HG03457 (cell line): ENCODE data around the gene AP4B1.
"Not testable (repeated sequence)": the region's sequence is repeated elsewhere in the genome, so short reads cannot be mapped to it uniquely, and the experiment has no call there.

Experiments used
- ATAC-seq: cut with Tn5 transposase; IDR thresholded peaks from one replicate; pipeline ENCODE4 v1.9.1; 2021; ENCODE audit warnings: moderate number of reproducible peaks; ENCODE audit not compliant: unreplicated experiment

The AP4B1 gene

GRCh38 chr1:113859478-113860175 lies 45.0 kb downstream of the AP4B1 start:
- ATAC-seq, result peak; percentile 80

- ATAC-seq, result no peak
These were observed 45.6 kb downstream of the AP4B1 start for GRCh38 chr1:113858982-113859381.

GRCh38 chr1:113858418-113858817 lies 46.2 kb downstream of the AP4B1 start:
- no peak for ATAC-seq

GRCh38 chr1:113857776-113858175 lies 46.8 kb downstream of the AP4B1 start:
- no peak for ATAC-seq

- ATAC-seq, result no peak
These were observed 48.2 kb downstream of the AP4B1 start for GRCh38 chr1:113856401-113856790.

- ATAC-seq, result no peak
These were observed 48.8 kb downstream of the AP4B1 start for GRCh38 chr1:113855630-113856400.

- no peak for ATAC-seq
These were observed 50.4 kb downstream of the AP4B1 start for GRCh38 chr1:113854234-113854633.

- ATAC-seq, result not testable (repeated sequence)
These were observed 51.9 kb downstream of the AP4B1 start for GRCh38 chr1:113852694-113853093.

- no peak for ATAC-seq
These were observed 54.3 kb downstream of the AP4B1 start for GRCh38 chr1:113850127-113850796.

- ATAC-seq, result no peak
These were observed 55.5 kb downstream of the AP4B1 start for GRCh38 chr1:113849072-113849471.

GRCh38 chr1:113846391-113847035 lies 58.1 kb downstream of the AP4B1 start:
- no peak for ATAC-seq
